MCF 10A (cell line): ENCODE results near the gene PIAS2. TPM values are rescaled to one million over a fixed set of nuclear protein-coding genes. Genes with fewer than 3 reads are reported as not detected.

ENCODE experiments used
- BruUV-seq: library from RNA; stranded (reverse); fragments of 400-500 nt; replicated peaks from 2 replicates; lab custom pipeline; 2021; lab: Mats Ljungman, UMichigan
- CTCF ChIA-PET: fragments of 300-600 bp; sonication (Branson Sonifier 250); formaldehyde crosslinking; extraction: SDS; loops from one replicate; lab custom pipeline; 2021; ENCODE audit warnings: antibody characterized with exemption, inconsistent platforms; lab: Yijun Ruan, JAX
- POLR2A ChIA-PET: fragments of 300-600, 350-650 bp; sonication (Branson Sonifier 250); formaldehyde crosslinking; extraction: SDS; loops from one replicate; lab custom pipeline; 2020; ENCODE audit warnings: antibody characterized with exemption, inconsistent platforms; lab: Yijun Ruan, JAX
- DNase-seq: peaks from one replicate; pipeline ENCODE4 v3.0.0-alpha.2; 2018; ENCODE audit not compliant: unreplicated experiment
- H3K27ac Mint-ChIP-seq: one replicate; pipeline ENCODE4 v1.8.0; 2022; ENCODE audit warnings: mild to moderate bottlenecking, low read depth, mixed read lengths; ENCODE audit not compliant: unreplicated experiment
- H3K27me3 Mint-ChIP-seq: one replicate; pipeline ENCODE4 v1.8.0; 2022; ENCODE audit warnings: mixed read lengths; ENCODE audit not compliant: insufficient read depth, unreplicated experiment
- H3K36me3 Mint-ChIP-seq: one replicate; pipeline ENCODE4 v1.8.0; 2022; ENCODE audit warnings: mild to moderate bottlenecking, moderate library complexity, mixed read lengths; ENCODE audit not compliant: insufficient read depth, unreplicated experiment
- H3K4me1 Mint-ChIP-seq: one replicate; pipeline ENCODE4 v1.8.0; 2022; ENCODE audit warnings: mixed read lengths; ENCODE audit not compliant: insufficient read depth, unreplicated experiment
- H3K4me3 Mint-ChIP-seq: one replicate; pipeline ENCODE4 v1.8.0; 2022; ENCODE audit warnings: mild to moderate bottlenecking, moderate library complexity, mixed read lengths; ENCODE audit not compliant: unreplicated experiment
- H3K9me3 Mint-ChIP-seq: one replicate; pipeline ENCODE4 v1.8.0; 2022; ENCODE audit warnings: mixed read lengths; ENCODE audit not compliant: unreplicated experiment
- intact Hi-C: fragments of 100-400 bp; cut with micrococcal nuclease; formaldehyde crosslinking; loops from 2 replicates; pipeline ENCODE4 v1.14.1; 2022
- total RNA-seq: library from RNA; stranded (reverse); gene quantifications from 2 replicates; pipeline ENCODE4 v1.2.3, GENCODE V29; 2022
- TF ChIP-seq, protein P1 (sequence below): fragments of 200-600 bp; IDR thresholded peaks from one replicate; pipeline ENCODE4 v1.8.0; 2022; ENCODE audit warnings: antibody characterized with exemption, mild to moderate bottlenecking; ENCODE audit not compliant: unreplicated experiment

PIAS2 gene
- total RNA-seq, 1 experiment from 2014 or later = 28.2 TPM

DNA sequence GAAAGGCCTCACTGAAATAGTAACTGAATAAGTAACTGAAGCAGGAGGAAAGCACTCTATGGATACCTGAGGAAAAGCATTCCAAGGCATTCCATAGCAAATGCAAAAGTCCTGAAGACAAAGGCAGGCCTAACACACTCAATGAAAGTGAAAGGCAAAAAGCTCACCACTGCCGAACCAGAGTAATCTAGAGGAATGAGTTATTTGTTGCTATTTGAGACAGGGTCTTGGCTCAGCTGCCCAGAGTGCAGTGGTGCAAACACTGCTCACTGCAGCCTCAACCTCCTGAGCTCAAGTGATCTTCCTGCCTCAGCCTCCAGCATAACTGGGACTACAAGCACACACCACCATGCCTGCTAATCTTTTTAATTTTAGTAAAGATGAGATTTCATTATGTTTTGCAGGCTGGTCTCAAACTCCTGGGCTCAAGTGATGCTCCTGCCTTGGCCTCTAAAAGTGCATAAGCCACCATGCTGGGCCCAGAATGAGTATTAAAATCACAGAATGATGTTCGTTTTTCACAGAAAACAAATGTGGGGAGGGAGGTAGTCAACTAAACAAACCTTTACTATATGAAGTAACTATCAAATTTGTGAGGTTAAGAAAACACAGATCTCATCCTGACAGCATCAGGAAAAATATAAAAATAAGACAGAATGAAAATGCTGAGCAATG, 17.9 kb downstream of the PIAS2 start:
- no peak for DNase-seq
- no TSS peak for BruUV-seq

DNA sequence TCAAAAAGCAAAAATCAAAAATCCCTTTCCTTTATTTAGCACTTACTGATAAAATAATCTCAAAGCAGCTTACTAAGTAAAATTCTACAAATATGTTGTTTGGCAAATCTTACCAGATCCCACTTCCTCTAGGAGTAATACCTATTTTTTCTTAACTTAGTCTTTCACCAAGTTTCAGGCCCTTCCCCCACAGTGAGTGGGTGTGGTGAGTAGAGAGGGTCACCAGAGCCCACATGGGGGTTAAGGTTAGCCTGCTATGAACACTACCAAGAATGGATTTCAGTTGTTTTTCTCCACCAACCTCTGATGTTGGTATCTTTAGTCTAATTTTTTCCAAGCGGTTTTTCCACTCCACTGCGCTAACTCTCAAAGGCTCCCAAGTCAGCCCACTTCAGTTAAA, 23.2 kb downstream of the PIAS2 start:
- H3K27me3 Mint-ChIP-seq = no peaks in the 10 kb centered on the region
- no peaks in the 10 kb centered on the region for H3K9me3 Mint-ChIP-seq
- H3K4me3 Mint-ChIP-seq = no peak overlapping the region
- no peak overlapping the region for H3K27ac Mint-ChIP-seq
- ChIA-PET CTCF (no interaction called here), POLR2A (no interaction called here)
- TF ChIP-seq, protein P1, sequence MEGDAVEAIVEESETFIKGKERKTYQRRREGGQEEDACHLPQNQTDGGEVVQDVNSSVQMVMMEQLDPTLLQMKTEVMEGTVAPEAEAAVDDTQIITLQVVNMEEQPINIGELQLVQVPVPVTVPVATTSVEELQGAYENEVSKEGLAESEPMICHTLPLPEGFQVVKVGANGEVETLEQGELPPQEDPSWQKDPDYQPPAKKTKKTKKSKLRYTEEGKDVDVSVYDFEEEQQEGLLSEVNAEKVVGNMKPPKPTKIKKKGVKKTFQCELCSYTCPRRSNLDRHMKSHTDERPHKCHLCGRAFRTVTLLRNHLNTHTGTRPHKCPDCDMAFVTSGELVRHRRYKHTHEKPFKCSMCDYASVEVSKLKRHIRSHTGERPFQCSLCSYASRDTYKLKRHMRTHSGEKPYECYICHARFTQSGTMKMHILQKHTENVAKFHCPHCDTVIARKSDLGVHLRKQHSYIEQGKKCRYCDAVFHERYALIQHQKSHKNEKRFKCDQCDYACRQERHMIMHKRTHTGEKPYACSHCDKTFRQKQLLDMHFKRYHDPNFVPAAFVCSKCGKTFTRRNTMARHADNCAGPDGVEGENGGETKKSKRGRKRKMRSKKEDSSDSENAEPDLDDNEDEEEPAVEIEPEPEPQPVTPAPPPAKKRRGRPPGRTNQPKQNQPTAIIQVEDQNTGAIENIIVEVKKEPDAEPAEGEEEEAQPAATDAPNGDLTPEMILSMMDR = no peak
- intact Hi-C loops = no loop called here
- BruUV-seq = no TSS peak
- DNase-seq = no peak
- H3K4me1 Mint-ChIP-seq = no peaks in the 10 kb centered on the region
- peaks cover 10% of the 10 kb centered on the region for H3K36me3 Mint-ChIP-seq

More for the DNA sequence above, 17.9 kb downstream of the PIAS2 start:
- no peaks in the 10 kb centered on the region for H3K27me3 Mint-ChIP-seq
- TF ChIP-seq, protein P1 = no peak
- ChIA-PET CTCF (no interaction called here), POLR2A (no interaction called here)
- H3K4me1 Mint-ChIP-seq = no peaks in the 10 kb centered on the region
- peaks cover 12% of the 10 kb centered on the region for H3K36me3 Mint-ChIP-seq
- H3K9me3 Mint-ChIP-seq = no peaks in the 10 kb centered on the region
- intact Hi-C loops = no loop called here
- H3K27ac Mint-ChIP-seq = peak overlapping the region; percentile 67
- no peak overlapping the region for H3K4me3 Mint-ChIP-seq

DNA sequence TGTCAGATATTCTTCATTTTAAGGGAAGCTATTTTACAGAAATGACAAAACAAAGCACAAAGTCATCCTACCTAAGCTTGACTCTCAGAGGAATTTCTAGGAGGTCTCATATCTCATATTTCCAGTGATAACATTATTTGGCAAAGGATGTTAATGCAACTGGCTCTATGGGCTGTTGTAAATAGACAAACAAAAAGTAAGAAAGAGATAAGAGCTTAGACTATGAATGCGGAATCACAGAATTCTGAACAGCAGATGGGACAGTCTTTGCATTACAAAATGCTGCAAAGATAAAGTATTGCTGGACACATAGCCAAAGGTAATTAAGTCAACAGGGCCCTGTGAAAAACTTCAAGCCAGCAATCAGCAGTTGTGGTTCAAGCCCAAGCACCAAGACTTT, 23.9 kb downstream of the PIAS2 start:
- intact Hi-C loops = no loop called here
- no peaks in the 10 kb centered on the region for H3K9me3 Mint-ChIP-seq
- no peaks in the 10 kb centered on the region for H3K27me3 Mint-ChIP-seq
- H3K4me3 Mint-ChIP-seq = no peak overlapping the region
- no peaks in the 10 kb centered on the region for H3K4me1 Mint-ChIP-seq
- CTCF ChIA-PET = interaction anchor here (0.6 kb wide), 1 partner anchor 1469 kb away, joined by 3 read pairs; no protein-coding TSS in a partner anchor
- TF ChIP-seq, protein P1 = no peak
- H3K36me3 Mint-ChIP-seq = peaks cover 17% of the 10 kb centered on the region
- H3K27ac Mint-ChIP-seq = no peak overlapping the region
- BruUV-seq = no TSS peak
- no peak for DNase-seq
- POLR2A ChIA-PET = interaction anchor here (0.6 kb wide), 1 partner anchor 25 kb away, joined by 4 read pairs; no protein-coding TSS in a partner anchor

DNA sequence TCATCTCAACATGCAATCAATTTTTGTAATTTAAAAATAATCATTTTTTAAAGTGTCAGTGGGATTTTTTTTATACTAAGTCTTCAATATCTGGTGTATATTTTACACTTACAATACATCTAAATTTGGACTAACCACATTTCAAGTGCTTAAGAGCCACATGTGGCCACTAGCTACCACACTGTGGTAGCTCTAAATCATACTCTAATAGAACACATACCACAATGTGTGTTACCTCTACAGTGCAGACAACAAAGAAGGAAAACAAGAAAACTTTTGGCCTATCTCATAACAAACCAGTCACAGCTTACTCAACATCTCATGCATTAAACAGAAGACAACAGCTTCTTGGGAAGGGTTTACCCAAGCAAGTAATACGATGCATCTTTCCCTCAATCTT, 24.5 kb downstream of the PIAS2 start:
- BruUV-seq = no TSS peak
- POLR2A ChIA-PET = interaction anchor here (0.6 kb wide), 1 partner anchor 24 kb away, joined by 4 read pairs; no protein-coding TSS in a partner anchor
- TF ChIP-seq, protein P1 = no peak

More for the DNA sequence above, 24.5 kb downstream of the PIAS2 start:
- CTCF ChIA-PET = interaction anchor here (0.6 kb wide), 1 partner anchor 1470 kb away, joined by 3 read pairs; no protein-coding TSS in a partner anchor
- Mint-ChIP-seq H3K27me3 (no peaks in the 10 kb centered on the region), H3K36me3 (peaks cover 23% of the 10 kb centered on the region), H3K4me3 (no peak overlapping the region), H3K27ac (no peak overlapping the region), H3K9me3 (no peaks in the 10 kb centered on the region), H3K4me1 (no peaks in the 10 kb centered on the region)
- DNase-seq = no peak
- intact Hi-C loops = no loop called here
